PC-3 (cell line): ENCODE data around the gene PRSS12.

Source experiments
- CTCF ChIP-seq: fragments of 300-600 bp; sonication (generic); conservative IDR thresholded peaks from 2 replicates; pipeline ENCODE4 v1.5.1; 2017; ENCODE audit warnings: antibody characterized with exemption, low read depth, mild to moderate bottlenecking, low read length
- EZH2phosphoT487 ChIP-seq: fragments of 300-600 bp; sonication (generic); IDR thresholded peaks from 2 replicates; pipeline ENCODE4 v1.6.1; 2018; ENCODE audit warnings: mild to moderate bottlenecking, antibody characterized with exemption, low read length, borderline replicate concordance

- TF ChIP-seq CTCF (no peak), EZH2phosphoT487 (no peak)
Observed at GRCh38 chr4:118322831-118323502, 29.8 kb downstream of the PRSS12 start.
